Neural crest cell (in vitro differentiated cells): ENCODE results near the gene HS6ST2. TPM values are rescaled to one million over a fixed set of nuclear protein-coding genes. Genes with fewer than 3 reads are reported as not detected.

Experiments used
- DNase-seq: peaks from one replicate; pipeline ENCODE4 v3.0.0; 2021; ENCODE audit warnings: low read depth, mixed read lengths, low spot score
- H3K27ac Mint-ChIP-seq: one replicate; pipeline ENCODE4 v1.8.0; 2021; ENCODE audit warnings: mild to moderate bottlenecking, mixed read lengths; ENCODE audit not compliant: unreplicated experiment
- H3K27me3 Mint-ChIP-seq: 2 replicates; pipeline ENCODE4 v1.8.0; 2021; ENCODE audit warnings: low read depth, mild to moderate bottlenecking, mixed read lengths
- H3K36me3 Mint-ChIP-seq: 2 replicates; pipeline ENCODE4 v1.8.0; 2021; ENCODE audit warnings: low read depth, mild to moderate bottlenecking, mixed read lengths
- H3K4me1 Mint-ChIP-seq: 2 replicates; pipeline ENCODE4 v1.8.0; 2021; ENCODE audit warnings: mixed read lengths
- H3K4me3 Mint-ChIP-seq: one replicate; pipeline ENCODE4 v1.8.0; 2021; ENCODE audit warnings: mild to moderate bottlenecking, mixed read lengths
- H3K9me3 Mint-ChIP-seq: 2 replicates; pipeline ENCODE4 v1.8.0; 2021; ENCODE audit warnings: mixed read lengths
- CTCF ChIP-seq: fragments of 200-600 bp; sonication (generic); conservative IDR thresholded peaks from 2 replicates; pipeline ENCODE4 v1.5.0; 2021; ENCODE audit warnings: antibody characterized with exemption, mild to moderate bottlenecking
- total RNA-seq: library from RNA; stranded (reverse); gene quantifications from 2 replicates; pipeline ENCODE4 v1.2.1, GENCODE V29; 2021

Gene HS6ST2
- total RNA-seq, 1 donor from 2014 or later = 13.9 TPM

GRCh38 chrX:132622130-132622529 is 336.3 kb downstream of the HS6ST2 start:
- H3K36me3 Mint-ChIP-seq = no peaks in the 10 kb centered on the region
- no peak for TF ChIP-seq CTCF
- no peaks in the 10 kb centered on the region for H3K9me3 Mint-ChIP-seq
- H3K4me3 Mint-ChIP-seq = no peak overlapping the region
- DNase-seq = no peak
- H3K27me3 Mint-ChIP-seq = no peaks in the 10 kb centered on the region
- H3K27ac Mint-ChIP-seq = no peak overlapping the region
- H3K4me1 Mint-ChIP-seq = no peaks in the 10 kb centered on the region

- no peaks in the 10 kb centered on the region for H3K27me3 Mint-ChIP-seq
- H3K36me3 Mint-ChIP-seq = no peaks in the 10 kb centered on the region
- no peak for DNase-seq
- no peaks in the 10 kb centered on the region for H3K9me3 Mint-ChIP-seq
- no peak overlapping the region for H3K4me3 Mint-ChIP-seq
- H3K27ac Mint-ChIP-seq = no peak overlapping the region
- no peaks in the 10 kb centered on the region for H3K4me1 Mint-ChIP-seq
- no peak for TF ChIP-seq CTCF
Observed at GRCh38 chrX:132618810-132619209, 339.6 kb downstream of the HS6ST2 start.

- no peaks in the 10 kb centered on the region for H3K27me3 Mint-ChIP-seq
- no peaks in the 10 kb centered on the region for H3K36me3 Mint-ChIP-seq
- peak; percentile 65 for TF ChIP-seq CTCF
- peak; percentile 55 for DNase-seq
- H3K4me3 Mint-ChIP-seq = no peak overlapping the region
- no peaks in the 10 kb centered on the region for H3K9me3 Mint-ChIP-seq
- no peak overlapping the region for H3K27ac Mint-ChIP-seq
- no peaks in the 10 kb centered on the region for H3K4me1 Mint-ChIP-seq
Observed at GRCh38 chrX:132615391-132616131, 342.9 kb downstream of the HS6ST2 start.

DNA sequence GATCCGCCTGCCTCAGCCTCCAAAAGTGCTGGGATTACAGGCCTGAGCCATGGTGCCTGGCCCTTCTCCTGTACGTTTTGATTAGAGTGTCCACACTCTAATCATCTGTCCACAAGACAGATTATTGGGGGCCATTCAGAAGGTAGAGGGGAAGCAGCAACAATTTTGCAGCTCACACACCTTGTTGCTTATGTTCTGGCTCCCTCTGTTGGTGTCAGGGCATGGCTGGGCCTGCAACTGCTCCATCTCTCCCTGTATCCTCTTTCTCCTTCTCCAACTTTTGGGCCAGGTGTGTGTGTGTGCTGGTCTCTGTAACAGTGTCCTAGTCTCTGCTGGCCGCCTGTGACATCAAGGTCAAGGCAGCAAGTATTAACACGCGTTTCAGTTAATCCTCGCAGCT is 344.1 kb downstream of the HS6ST2 start:
- no peaks in the 10 kb centered on the region for H3K9me3 Mint-ChIP-seq
- H3K4me3 Mint-ChIP-seq = no peak overlapping the region
- H3K36me3 Mint-ChIP-seq = no peaks in the 10 kb centered on the region
- peak; percentile 55 for TF ChIP-seq CTCF
- no peak overlapping the region for H3K27ac Mint-ChIP-seq
- no peak for DNase-seq
- H3K27me3 Mint-ChIP-seq = no peaks in the 10 kb centered on the region
- H3K4me1 Mint-ChIP-seq = no peaks in the 10 kb centered on the region

GRCh38 chrX:132613801-132614200 is 344.6 kb downstream of the HS6ST2 start:
- no peak for DNase-seq
- Mint-ChIP-seq H3K27ac (no peak overlapping the region), H3K4me1 (no peaks in the 10 kb centered on the region), H3K36me3 (no peaks in the 10 kb centered on the region), H3K9me3 (no peaks in the 10 kb centered on the region), H3K27me3 (no peaks in the 10 kb centered on the region), H3K4me3 (no peak overlapping the region)
- no peak for TF ChIP-seq CTCF
